Activated B cell treated with CpG ODN at 0.5 μM for 24 hours (primary cell): ENCODE results near the gene C22orf39. TPM values are rescaled to one million over a fixed set of nuclear protein-coding genes. Genes with fewer than 3 reads are reported as not detected.

Experiments
- ATAC-seq: fragments of 200-7000 bp; cut with Tn5 transposase; one replicate; pipeline ENCODE4 v1.10.0; 2021; ENCODE audit warnings: low read depth, mild to moderate bottlenecking, moderate library complexity
- CTCF ChIA-PET: fragments of 350-600 bp; sonication (Branson Sonifier 250); formaldehyde crosslinking; loops from one replicate; lab custom pipeline; 2021; ENCODE audit warnings: antibody characterized with exemption; lab: Charles Lee
- POLR2A ChIA-PET: fragments of 350-600 bp; sonication (Branson Sonifier 250); formaldehyde crosslinking; loops from one replicate; lab custom pipeline; 2021; ENCODE audit warnings: antibody characterized with exemption; lab: Charles Lee
- DNase-seq: peaks from one replicate; pipeline ENCODE4 v3.0.0; 2022
- H3K27ac Mint-ChIP-seq: one replicate; pipeline ENCODE4 v1.8.0; 2020; ENCODE audit warnings: mixed read lengths
- H3K27me3 Mint-ChIP-seq: one replicate; pipeline ENCODE4 v1.8.0; 2021; ENCODE audit warnings: mixed read lengths
- H3K36me3 Mint-ChIP-seq: one replicate; pipeline ENCODE4 v1.8.0; 2021; ENCODE audit warnings: low read depth, mixed read lengths
- H3K4me1 Mint-ChIP-seq: one replicate; pipeline ENCODE4 v1.8.0; 2021; ENCODE audit warnings: mixed read lengths
- H3K4me3 Mint-ChIP-seq: one replicate; pipeline ENCODE4 v1.8.0; 2020; ENCODE audit warnings: mild to moderate bottlenecking, mixed read lengths
- H3K9me3 Mint-ChIP-seq: one replicate; pipeline ENCODE4 v1.8.0; 2020; ENCODE audit warnings: mixed read lengths
- CTCF ChIP-seq: fragments of 200-600 bp; IDR thresholded peaks from one replicate; pipeline ENCODE4 v1.8.0; 2022; ENCODE audit warnings: antibody characterized with exemption, mild to moderate bottlenecking
- intact Hi-C: fragments of 100-400 bp; cut with micrococcal nuclease; formaldehyde crosslinking; loops from one replicate; pipeline ENCODE4 v1.15.1; 2024
- total RNA-seq: library from RNA; stranded (reverse); gene quantifications from 2 replicates; pipeline ENCODE4 v1.2.3, GENCODE V29; 2022

Gene C22orf39
- total RNA-seq, 1 donor from 2014 or later: 43.0 TPM

GRCh38 chr22:19470010-19470409 is 22.5 kb upstream of the C22orf39 start:
- ChIA-PET CTCF (no interaction called here), POLR2A (no interaction called here)
- no peaks in the 10 kb centered on the region for H3K4me1 Mint-ChIP-seq
- H3K27ac Mint-ChIP-seq: no peak overlapping the region
- no peaks in the 10 kb centered on the region for H3K9me3 Mint-ChIP-seq
- peaks cover 91% of the 10 kb centered on the region for H3K36me3 Mint-ChIP-seq
- ATAC-seq (no peak), DNase-seq (no peak)
- no peak for TF ChIP-seq CTCF
- H3K27me3 Mint-ChIP-seq: no peaks in the 10 kb centered on the region
- H3K4me3 Mint-ChIP-seq: no peak overlapping the region
- intact Hi-C loops: no loop called here

- POLR2A ChIA-PET: no interaction called here
- H3K4me3 Mint-ChIP-seq: no peak overlapping the region
- H3K9me3 Mint-ChIP-seq: no peaks in the 10 kb centered on the region
- DNase-seq (no peak), ATAC-seq (no peak)
- peaks cover 93% of the 10 kb centered on the region for H3K36me3 Mint-ChIP-seq
- intact Hi-C loops: no loop called here
- H3K4me1 Mint-ChIP-seq: no peaks in the 10 kb centered on the region
- H3K27ac Mint-ChIP-seq: no peak overlapping the region
- TF ChIP-seq CTCF: no peak
- CTCF ChIA-PET: no interaction called here
- no peaks in the 10 kb centered on the region for H3K27me3 Mint-ChIP-seq
Observed at GRCh38 chr22:19469421-19469820, 21.9 kb upstream of the C22orf39 start.

GRCh38 chr22:19467912-19468311 is 20.4 kb upstream of the C22orf39 start:
- ChIA-PET POLR2A (interaction anchor here (0.6 kb wide), 1 partner anchor 220 kb away, joined by 3 read pairs; no protein-coding TSS in a partner anchor), CTCF (no interaction called here)
- TF ChIP-seq CTCF: no peak
- Mint-ChIP-seq H3K4me1 (no peaks in the 10 kb centered on the region), H3K36me3 (peaks cover 92% of the 10 kb centered on the region), H3K27ac (no peak overlapping the region), H3K4me3 (no peak overlapping the region), H3K27me3 (no peaks in the 10 kb centered on the region), H3K9me3 (no peaks in the 10 kb centered on the region)
- ATAC-seq (no peak), DNase-seq (no peak)
- intact Hi-C loops: no loop called here

GRCh38 chr22:19466848-19467752 is 19.6 kb upstream of the C22orf39 start:
- no peak for TF ChIP-seq CTCF
- intact Hi-C loops: no loop called here
- POLR2A ChIA-PET: interaction anchor here (0.7 kb wide), 1 partner anchor 11 kb away, joined by 6 read pairs; no protein-coding TSS in a partner anchor
- Mint-ChIP-seq H3K36me3 (peaks cover 87% of the 10 kb centered on the region), H3K4me3 (no peak overlapping the region), H3K27ac (no peak overlapping the region), H3K9me3 (no peaks in the 10 kb centered on the region), H3K27me3 (no peaks in the 10 kb centered on the region), H3K4me1 (no peaks in the 10 kb centered on the region)
- no peak for ATAC-seq
- CTCF ChIA-PET: no interaction called here
- no peak for DNase-seq

- ATAC-seq: no peak
Observed at GRCh38 chr22:19466126-19466716, 18.7 kb upstream of the C22orf39 start.

More at GRCh38 chr22:19466126-19466716, 18.7 kb upstream of the C22orf39 start:
- intact Hi-C loops: no loop called here
- TF ChIP-seq CTCF: no peak
- no peaks in the 10 kb centered on the region for H3K4me1 Mint-ChIP-seq
- H3K36me3 Mint-ChIP-seq: peaks cover 80% of the 10 kb centered on the region
- CTCF ChIA-PET: no interaction called here
- H3K4me3 Mint-ChIP-seq: no peak overlapping the region
- DNase-seq: no peak
- POLR2A ChIA-PET: interaction anchor here (0.7 kb wide), 1 partner anchor 12 kb away, joined by 6 read pairs; no protein-coding TSS in a partner anchor
- no peaks in the 10 kb centered on the region for H3K9me3 Mint-ChIP-seq
- H3K27me3 Mint-ChIP-seq: no peaks in the 10 kb centered on the region
- no peak overlapping the region for H3K27ac Mint-ChIP-seq
